Measurements from ENCODE around the gene ZNF302. TPM values are rescaled to one million over a fixed set of nuclear protein-coding genes. Genes with fewer than 3 reads are reported as not detected.

Gene ZNF302
- total RNA-seq, 1 donor = 19.2 TPM

DNA sequence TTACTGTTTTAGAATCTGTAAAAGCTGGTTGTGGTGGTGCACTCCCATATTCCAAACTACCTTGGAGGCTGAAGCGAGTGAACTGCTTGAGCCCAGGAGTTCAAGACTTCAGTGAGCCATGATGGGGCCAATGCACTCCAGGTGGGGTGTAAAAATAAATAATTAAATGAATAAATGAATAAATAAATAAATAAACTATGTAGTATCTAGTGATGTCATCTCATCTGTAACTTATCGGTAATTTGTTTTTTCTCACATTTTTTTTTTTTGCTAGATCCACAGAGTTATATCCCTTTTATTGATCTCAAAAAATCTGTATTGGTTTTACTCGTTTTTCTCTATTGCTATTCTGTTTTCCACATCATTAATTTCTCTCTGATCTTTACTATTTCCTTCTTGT, 5.5 kb upstream of the ZNF302 start:
- no peak overlapping the region for H3K27ac ChIP-seq (ENCODE audit: low read depth, low read length)
- no peak overlapping the region for H3K4me2 ChIP-seq (ENCODE audit: insufficient read depth, low read length)
- H4K20me1 ChIP-seq (ENCODE audit: insufficient read depth, low read length) = no peaks in the 10 kb centered on the region
- no peak overlapping the region for H3K4me3 ChIP-seq (ENCODE audit: insufficient read depth, low read length)
- peaks cover under 1% of the 10 kb centered on the region for H3K79me2 ChIP-seq (ENCODE audit: insufficient read depth, low read length)
- H2AFZ ChIP-seq (ENCODE audit: low read length) = no peak overlapping the region
- H3K27me3 ChIP-seq (ENCODE audit: insufficient read depth, low read length) = no peaks in the 10 kb centered on the region
- no peak for DNase-seq (ENCODE audit: insufficient read length, low spot score, missing footprints)
- H3K9me3 ChIP-seq (ENCODE audit: low read depth, low read length) = no peaks in the 10 kb centered on the region
- TF ChIP-seq, protein P1, sequence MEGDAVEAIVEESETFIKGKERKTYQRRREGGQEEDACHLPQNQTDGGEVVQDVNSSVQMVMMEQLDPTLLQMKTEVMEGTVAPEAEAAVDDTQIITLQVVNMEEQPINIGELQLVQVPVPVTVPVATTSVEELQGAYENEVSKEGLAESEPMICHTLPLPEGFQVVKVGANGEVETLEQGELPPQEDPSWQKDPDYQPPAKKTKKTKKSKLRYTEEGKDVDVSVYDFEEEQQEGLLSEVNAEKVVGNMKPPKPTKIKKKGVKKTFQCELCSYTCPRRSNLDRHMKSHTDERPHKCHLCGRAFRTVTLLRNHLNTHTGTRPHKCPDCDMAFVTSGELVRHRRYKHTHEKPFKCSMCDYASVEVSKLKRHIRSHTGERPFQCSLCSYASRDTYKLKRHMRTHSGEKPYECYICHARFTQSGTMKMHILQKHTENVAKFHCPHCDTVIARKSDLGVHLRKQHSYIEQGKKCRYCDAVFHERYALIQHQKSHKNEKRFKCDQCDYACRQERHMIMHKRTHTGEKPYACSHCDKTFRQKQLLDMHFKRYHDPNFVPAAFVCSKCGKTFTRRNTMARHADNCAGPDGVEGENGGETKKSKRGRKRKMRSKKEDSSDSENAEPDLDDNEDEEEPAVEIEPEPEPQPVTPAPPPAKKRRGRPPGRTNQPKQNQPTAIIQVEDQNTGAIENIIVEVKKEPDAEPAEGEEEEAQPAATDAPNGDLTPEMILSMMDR (IDR thresholded peaks at IDR 0.05; ENCODE audit: extremely low read depth, low read depth, low read length) = no peak
- H3K4me1 ChIP-seq (ENCODE audit: insufficient read depth, low read length) = peaks cover 3% of the 10 kb centered on the region
- H3K36me3 ChIP-seq (ENCODE audit: insufficient read depth, low read length) = no peaks in the 10 kb centered on the region

DNA sequence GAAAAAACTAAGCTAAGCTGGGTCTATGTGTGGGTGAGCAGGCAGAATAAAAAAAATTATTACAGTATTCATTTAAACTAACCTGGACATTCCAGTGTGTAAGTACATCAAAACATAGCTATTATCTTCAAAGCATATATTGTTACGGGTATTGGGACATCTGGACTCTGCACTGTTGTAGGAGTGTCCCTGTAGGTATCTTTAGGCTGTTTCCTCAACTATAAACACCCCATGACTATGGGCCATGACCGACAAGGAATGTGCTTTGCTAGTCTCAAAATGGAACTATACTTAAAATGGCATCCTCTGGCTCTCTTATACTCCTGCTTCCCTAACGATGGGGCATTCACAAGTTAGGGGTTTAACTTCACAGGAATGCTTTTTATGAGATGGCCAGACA, 3.9 kb upstream of the ZNF302 start:
- H3K9me3 ChIP-seq (ENCODE audit: low read depth, low read length) = no peaks in the 10 kb centered on the region
- H4K20me1 ChIP-seq (ENCODE audit: insufficient read depth, low read length) = no peaks in the 10 kb centered on the region
- H3K79me2 ChIP-seq (ENCODE audit: insufficient read depth, low read length) = peaks cover 3% of the 10 kb centered on the region
- H3K4me3 ChIP-seq (ENCODE audit: insufficient read depth, low read length) = no peak overlapping the region
- no peak overlapping the region for H2AFZ ChIP-seq (ENCODE audit: low read length)
- H3K27ac ChIP-seq (ENCODE audit: low read depth, low read length) = no peak overlapping the region
- H3K4me2 ChIP-seq (ENCODE audit: insufficient read depth, low read length) = no peak overlapping the region
- H3K36me3 ChIP-seq (ENCODE audit: insufficient read depth, low read length) = peaks cover under 1% of the 10 kb centered on the region
- DNase-seq (ENCODE audit: insufficient read length, low spot score, missing footprints) = no peak
- H3K27me3 ChIP-seq (ENCODE audit: insufficient read depth, low read length) = no peaks in the 10 kb centered on the region
- peaks cover 7% of the 10 kb centered on the region for H3K4me1 ChIP-seq (ENCODE audit: insufficient read depth, low read length)
- TF ChIP-seq, protein P1 (IDR thresholded peaks at IDR 0.05; ENCODE audit: extremely low read depth, low read depth, low read length) = no peak

DNA sequence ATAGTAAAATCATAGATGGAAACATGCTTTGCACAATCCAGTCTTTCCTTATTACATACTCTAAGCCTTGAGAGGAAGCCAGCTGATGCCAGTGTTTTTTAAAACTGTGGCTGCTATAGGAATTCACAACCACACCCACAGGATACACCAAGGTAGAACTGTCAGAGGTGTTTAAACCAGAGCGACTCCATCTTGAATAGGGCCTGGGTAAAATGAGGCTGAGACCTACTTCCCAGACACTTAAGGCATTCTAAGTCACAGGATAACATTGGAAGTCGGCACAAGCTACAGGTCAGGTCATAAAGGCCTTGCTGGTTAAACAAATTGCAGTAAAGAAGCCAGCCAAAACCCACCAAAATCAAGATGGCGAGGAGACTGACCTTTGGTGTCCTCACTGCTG, 2.2 kb upstream of the ZNF302 start:
- H3K79me2 ChIP-seq (ENCODE audit: insufficient read depth, low read length) = peaks cover 15% of the 10 kb centered on the region
- TF ChIP-seq, protein P1 (IDR thresholded peaks at IDR 0.05; ENCODE audit: extremely low read depth, low read depth, low read length) = no peak
- no peak overlapping the region for H3K4me2 ChIP-seq (ENCODE audit: insufficient read depth, low read length)

DNA sequence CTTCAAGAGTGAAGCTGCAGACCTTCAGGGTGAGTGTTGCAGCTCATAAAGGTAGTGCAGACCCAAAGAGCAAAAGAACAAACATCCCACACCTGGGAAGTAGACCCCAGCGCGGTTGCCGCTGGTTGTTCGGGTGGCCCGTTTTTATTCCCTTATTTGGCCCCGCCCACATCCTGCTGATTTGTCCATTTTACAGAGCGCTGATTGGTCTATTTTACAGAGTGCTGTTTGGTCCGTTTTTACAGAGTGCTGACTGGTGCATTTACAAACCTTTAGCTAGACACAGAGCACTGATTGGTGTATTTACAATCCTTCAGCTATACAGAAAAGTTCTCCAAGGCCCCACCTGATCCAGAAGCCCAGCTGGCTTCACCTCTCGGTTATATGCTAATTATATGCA, 1.6 kb upstream of the ZNF302 start:
- Histone ChIP-seq H2AFZ (ENCODE audit: low read length) (no peak overlapping the region), H4K20me1 (ENCODE audit: insufficient read depth, low read length) (no peaks in the 10 kb centered on the region), H3K4me3 (ENCODE audit: insufficient read depth, low read length) (no peak overlapping the region), H3K4me1 (ENCODE audit: insufficient read depth, low read length) (peaks cover 10% of the 10 kb centered on the region), H3K27ac (ENCODE audit: low read depth, low read length) (no peak overlapping the region), H3K4me2 (ENCODE audit: insufficient read depth, low read length) (no peak overlapping the region), H3K27me3 (ENCODE audit: insufficient read depth, low read length) (no peaks in the 10 kb centered on the region), H3K36me3 (ENCODE audit: insufficient read depth, low read length) (peaks cover 22% of the 10 kb centered on the region), H3K79me2 (ENCODE audit: insufficient read depth, low read length) (peaks cover 15% of the 10 kb centered on the region), H3K9me3 (ENCODE audit: low read depth, low read length) (no peaks in the 10 kb centered on the region)
- TF ChIP-seq, protein P1 (IDR thresholded peaks at IDR 0.05; ENCODE audit: extremely low read depth, low read depth, low read length) = no peak
- DNase-seq (ENCODE audit: insufficient read length, low spot score, missing footprints) = no peak

More for the DNA sequence above, 2.2 kb upstream of the ZNF302 start:
- Histone ChIP-seq H3K4me3 (ENCODE audit: insufficient read depth, low read length) (no peak overlapping the region), H3K9me3 (ENCODE audit: low read depth, low read length) (no peaks in the 10 kb centered on the region), H3K4me1 (ENCODE audit: insufficient read depth, low read length) (peaks cover 10% of the 10 kb centered on the region), H3K36me3 (ENCODE audit: insufficient read depth, low read length) (peaks cover 17% of the 10 kb centered on the region), H3K27ac (ENCODE audit: low read depth, low read length) (no peak overlapping the region), H2AFZ (ENCODE audit: low read length) (no peak overlapping the region), H4K20me1 (ENCODE audit: insufficient read depth, low read length) (no peaks in the 10 kb centered on the region), H3K27me3 (ENCODE audit: insufficient read depth, low read length) (no peaks in the 10 kb centered on the region)
- no peak for DNase-seq (ENCODE audit: insufficient read length, low spot score, missing footprints)
